SU-DHL-6 (cell line): ENCODE data around the gene ZNF823.
"Not testable (repeated sequence)": the region's sequence is repeated elsewhere in the genome, so short reads cannot be mapped to it uniquely, and the experiment has no call there.

Source experiments
- CTCF ChIP-seq: fragments of 200-600 bp; sonication (generic); IDR thresholded peaks from one replicate; pipeline ENCODE4 v1.5.1; 2017; ENCODE audit warnings: antibody characterized with exemption, mild to moderate bottlenecking, low read length, moderate library complexity; ENCODE audit not compliant: insufficient read depth, poor library complexity, severe bottlenecking
- EZH2phosphoT487 ChIP-seq: fragments of 200-600 bp; sonication (generic), shearing (Covaris generic); conservative IDR thresholded peaks from 2 replicates; pipeline ENCODE4 v1.6.1; 2018; ENCODE audit warnings: mild to moderate bottlenecking, antibody characterized with exemption, low read length, moderate library complexity, mixed read lengths

GRCh38 chr19:11771520-11771919, 32.8 kb upstream of the ZNF823 start:
- peak; percentile 14 for TF ChIP-seq CTCF
- not testable (repeated sequence) for TF ChIP-seq EZH2phosphoT487
